ENCODE results near the gene ROR2.

DNA sequence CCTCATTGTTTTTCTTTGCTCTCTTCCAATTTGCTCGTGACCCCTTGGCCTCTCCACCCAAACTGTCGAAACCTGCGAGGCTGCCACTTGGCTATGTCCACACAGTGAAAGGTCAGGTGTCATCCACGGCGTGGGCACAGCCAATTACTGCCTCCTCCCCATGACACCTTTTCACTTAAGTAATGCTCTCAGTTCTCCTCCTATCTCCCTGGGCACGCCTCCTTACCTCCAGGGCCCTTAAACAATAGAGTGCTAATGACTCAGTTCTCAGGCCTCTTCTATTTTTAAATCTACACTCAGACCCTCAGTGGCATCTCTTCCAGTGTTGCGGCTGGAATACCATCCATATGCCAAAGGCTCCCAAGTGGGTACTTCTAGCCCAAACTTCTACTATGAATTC is 256.8 kb downstream of the ROR2 start:
- TF ChIP-seq, protein P1, sequence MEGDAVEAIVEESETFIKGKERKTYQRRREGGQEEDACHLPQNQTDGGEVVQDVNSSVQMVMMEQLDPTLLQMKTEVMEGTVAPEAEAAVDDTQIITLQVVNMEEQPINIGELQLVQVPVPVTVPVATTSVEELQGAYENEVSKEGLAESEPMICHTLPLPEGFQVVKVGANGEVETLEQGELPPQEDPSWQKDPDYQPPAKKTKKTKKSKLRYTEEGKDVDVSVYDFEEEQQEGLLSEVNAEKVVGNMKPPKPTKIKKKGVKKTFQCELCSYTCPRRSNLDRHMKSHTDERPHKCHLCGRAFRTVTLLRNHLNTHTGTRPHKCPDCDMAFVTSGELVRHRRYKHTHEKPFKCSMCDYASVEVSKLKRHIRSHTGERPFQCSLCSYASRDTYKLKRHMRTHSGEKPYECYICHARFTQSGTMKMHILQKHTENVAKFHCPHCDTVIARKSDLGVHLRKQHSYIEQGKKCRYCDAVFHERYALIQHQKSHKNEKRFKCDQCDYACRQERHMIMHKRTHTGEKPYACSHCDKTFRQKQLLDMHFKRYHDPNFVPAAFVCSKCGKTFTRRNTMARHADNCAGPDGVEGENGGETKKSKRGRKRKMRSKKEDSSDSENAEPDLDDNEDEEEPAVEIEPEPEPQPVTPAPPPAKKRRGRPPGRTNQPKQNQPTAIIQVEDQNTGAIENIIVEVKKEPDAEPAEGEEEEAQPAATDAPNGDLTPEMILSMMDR (IDR thresholded peaks at IDR 0.05; ENCODE audit: low read depth, low read length, missing input control): no peak
- TF ChIP-seq FOXA1 (IDR thresholded peaks at IDR 0.05): no peak
- TF ChIP-seq GABPA (IDR thresholded peaks at IDR 0.05 in 1 of 2, conservative IDR thresholded peaks at IDR 0.05 in 1 of 2): no peak
- TF ChIP-seq, protein P2, sequence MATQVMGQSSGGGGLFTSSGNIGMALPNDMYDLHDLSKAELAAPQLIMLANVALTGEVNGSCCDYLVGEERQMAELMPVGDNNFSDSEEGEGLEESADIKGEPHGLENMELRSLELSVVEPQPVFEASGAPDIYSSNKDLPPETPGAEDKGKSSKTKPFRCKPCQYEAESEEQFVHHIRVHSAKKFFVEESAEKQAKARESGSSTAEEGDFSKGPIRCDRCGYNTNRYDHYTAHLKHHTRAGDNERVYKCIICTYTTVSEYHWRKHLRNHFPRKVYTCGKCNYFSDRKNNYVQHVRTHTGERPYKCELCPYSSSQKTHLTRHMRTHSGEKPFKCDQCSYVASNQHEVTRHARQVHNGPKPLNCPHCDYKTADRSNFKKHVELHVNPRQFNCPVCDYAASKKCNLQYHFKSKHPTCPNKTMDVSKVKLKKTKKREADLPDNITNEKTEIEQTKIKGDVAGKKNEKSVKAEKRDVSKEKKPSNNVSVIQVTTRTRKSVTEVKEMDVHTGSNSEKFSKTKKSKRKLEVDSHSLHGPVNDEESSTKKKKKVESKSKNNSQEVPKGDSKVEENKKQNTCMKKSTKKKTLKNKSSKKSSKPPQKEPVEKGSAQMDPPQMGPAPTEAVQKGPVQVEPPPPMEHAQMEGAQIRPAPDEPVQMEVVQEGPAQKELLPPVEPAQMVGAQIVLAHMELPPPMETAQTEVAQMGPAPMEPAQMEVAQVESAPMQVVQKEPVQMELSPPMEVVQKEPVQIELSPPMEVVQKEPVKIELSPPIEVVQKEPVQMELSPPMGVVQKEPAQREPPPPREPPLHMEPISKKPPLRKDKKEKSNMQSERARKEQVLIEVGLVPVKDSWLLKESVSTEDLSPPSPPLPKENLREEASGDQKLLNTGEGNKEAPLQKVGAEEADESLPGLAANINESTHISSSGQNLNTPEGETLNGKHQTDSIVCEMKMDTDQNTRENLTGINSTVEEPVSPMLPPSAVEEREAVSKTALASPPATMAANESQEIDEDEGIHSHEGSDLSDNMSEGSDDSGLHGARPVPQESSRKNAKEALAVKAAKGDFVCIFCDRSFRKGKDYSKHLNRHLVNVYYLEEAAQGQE (IDR thresholded peaks at IDR 0.05): no peak
- TF ChIP-seq YY1 (IDR thresholded peaks at IDR 0.05): no peak
- no peak for TF ChIP-seq EGR1 (IDR thresholded peaks at IDR 0.05; ENCODE audit: low read depth in 2 of 2)
- TF ChIP-seq, protein P3, sequence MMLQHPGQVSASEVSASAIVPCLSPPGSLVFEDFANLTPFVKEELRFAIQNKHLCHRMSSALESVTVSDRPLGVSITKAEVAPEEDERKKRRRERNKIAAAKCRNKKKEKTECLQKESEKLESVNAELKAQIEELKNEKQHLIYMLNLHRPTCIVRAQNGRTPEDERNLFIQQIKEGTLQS (IDR thresholded peaks at IDR 0.05): no peak
- no peak for TF ChIP-seq JUND (IDR thresholded peaks at IDR 0.05)
- no peak for TF ChIP-seq HNF4G (IDR thresholded peaks at IDR 0.05)

Data from liver (tissue), 3 donors.